Activated effector memory CD4-positive, alpha-beta T cell treated with anti-CD3 and anti-CD28 coated beads, Interleukin-2, amount 50 U/mL, for 16 hours (primary cell): Measurements from ENCODE around the gene USP27X.

Source experiments
- DNase-seq: peaks from one replicate; pipeline ENCODE4 v3.0.0-alpha.2; 2020

Gene USP27X

DNA sequence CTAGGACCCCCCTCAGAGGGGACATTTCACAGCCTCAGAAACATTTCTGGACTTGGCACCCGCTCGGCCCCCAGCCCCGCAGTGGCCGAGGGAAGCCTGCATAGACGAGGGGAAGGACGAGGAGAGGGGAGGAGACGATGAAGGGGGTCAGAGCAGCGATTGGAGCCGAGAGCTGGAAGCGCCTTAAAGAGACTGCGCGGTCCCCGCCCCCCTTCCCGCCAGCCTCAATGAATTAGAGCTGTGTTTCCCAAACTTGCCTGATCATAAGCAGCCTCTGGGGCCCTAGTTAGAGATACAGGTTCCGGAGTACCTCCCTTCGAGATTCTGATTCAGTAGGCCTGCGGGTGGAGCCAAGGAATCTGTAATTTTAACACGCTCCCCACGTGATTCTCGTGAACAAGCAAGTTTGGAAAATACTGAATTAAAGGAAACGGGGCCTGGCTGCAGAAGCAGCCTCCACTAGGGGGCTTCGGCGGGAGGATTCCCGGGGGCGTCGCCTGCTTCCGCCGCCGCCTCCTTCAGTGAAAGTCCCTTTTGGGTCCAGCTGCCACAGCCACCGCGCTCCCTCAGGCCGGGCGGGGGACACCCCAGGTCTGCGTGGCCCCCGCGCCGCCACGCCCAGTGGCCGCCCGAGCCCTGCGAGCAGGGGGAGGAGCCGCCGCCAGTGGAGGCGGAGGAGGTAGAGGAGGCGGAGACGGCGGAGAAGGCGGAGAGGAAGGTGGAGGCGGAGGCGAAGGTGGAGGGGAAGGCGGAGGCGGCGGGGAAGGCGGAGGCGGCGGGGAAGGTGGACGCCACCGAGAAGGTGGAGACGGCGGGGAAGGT is at the start of gene USP27X:
USP27X (plus strand) TSS at position 651 of the 822 bp plus-strand sequence. CDS start 824 bp downstream, outside the sequence.
- DNase-seq, result peak; percentile 91

DNA sequence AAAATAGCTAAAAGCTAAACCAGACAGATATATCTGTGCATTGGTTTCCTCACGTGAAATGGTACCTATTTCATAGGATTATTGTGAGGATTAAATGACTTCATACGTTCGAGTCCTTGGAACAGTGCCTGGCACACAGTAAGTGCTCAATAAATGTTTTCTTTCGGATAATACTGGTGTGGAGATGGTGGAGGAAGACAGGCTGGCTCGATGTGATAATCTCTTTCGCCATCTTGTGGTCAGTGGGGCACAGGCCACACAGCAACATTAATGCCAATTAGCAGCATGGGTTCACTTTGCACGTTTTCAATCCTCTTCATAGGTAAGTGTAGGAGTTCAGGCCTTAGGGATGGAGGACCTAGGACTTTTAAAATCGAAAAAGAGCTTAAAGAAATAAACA is 40.9 kb upstream of the USP27X start:
- DNase-seq, result no peak

DNA sequence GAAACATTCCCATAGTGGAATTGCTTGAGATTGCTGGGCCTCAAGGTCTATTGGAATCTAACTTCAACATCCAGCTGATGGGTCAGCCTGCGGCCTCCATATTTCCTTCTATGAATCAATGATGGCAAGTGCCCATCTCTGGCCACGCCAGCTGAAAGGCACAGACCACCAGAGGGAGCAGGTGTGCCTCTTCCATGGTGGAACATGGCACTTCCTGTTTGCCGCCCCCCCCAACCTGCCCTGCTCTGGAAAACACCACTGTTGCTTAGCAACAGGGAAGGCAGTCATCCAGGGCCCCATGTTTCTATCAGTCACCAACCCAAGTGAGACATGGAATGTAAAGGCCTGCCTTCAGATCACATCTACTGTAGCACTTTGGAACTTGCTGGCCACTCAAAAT is 38.6 kb upstream of the USP27X start:
- DNase-seq, result peak; percentile 72

DNA sequence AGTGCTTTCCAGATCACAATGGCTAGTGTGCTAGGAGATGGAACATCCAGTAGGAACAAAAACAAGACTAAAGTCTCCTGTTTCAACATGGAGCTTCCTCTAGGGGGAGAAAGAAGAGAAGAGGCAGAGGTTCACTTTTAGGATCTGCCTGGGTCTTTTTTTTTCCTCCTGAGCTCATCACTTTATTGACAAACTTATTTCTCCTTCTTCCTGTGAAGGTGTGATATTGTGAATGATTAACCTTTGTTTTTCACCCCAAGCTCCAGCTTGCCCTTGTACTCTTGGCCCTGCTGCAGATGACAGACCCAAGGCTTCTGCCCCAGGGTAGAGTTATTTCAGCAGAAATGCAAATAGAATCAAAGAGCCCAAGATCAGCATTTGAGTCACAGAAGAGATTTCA is 36.7 kb upstream of the USP27X start:
- no peak for DNase-seq

DNA sequence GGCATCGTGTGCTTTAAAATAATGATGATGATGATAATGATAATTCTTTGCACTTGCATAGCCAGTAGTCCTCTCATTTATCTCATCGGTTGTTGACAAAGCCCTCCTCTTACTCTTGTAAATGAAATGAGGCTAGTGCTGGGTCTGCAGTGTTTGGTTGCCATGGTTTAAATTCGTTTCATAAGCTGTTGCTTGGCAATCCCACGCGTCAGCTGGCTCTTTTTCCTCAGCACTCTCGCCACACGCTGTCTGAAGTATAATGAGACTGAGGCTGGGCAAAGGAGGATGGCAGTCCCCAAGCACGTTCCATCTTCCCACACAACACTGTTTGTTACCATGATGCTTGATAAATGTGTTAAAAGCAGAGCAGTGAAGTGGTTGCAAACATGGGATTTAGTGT is 34.7 kb upstream of the USP27X start:
- no peak for DNase-seq

DNA sequence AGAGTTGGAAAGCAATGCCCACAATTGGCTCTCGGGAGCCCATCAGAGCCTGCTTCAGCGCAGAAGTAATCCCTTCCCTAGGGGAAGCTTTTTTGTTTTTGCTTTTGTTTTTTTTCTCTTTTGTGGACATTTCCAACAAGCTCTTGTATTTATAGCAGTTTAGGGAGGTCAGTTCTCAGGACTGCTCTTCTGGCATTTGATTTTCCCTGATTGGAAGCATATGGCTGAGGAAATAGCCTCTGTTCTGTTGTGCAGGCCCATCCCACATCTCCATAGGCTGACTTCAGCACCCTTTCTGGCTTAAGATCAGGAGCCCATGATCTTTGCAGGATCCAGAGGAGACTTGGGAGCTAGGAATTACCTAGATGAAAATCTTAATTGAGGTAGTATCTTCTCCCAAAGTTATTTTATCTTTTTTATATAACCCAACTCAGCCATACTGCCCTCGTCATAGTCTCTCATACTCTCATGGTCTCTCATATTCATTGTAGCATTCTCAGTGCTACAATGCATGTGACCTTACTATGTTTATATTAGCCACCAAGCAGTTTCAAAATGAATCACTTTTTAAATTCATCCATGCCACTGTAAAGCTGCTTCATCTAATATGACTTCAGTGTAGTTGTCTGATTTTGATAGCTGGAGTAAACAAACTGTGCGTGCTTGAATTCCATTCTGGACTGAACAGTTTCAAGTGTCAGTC is 33.4 kb upstream of the USP27X start:
- no peak for DNase-seq

DNA sequence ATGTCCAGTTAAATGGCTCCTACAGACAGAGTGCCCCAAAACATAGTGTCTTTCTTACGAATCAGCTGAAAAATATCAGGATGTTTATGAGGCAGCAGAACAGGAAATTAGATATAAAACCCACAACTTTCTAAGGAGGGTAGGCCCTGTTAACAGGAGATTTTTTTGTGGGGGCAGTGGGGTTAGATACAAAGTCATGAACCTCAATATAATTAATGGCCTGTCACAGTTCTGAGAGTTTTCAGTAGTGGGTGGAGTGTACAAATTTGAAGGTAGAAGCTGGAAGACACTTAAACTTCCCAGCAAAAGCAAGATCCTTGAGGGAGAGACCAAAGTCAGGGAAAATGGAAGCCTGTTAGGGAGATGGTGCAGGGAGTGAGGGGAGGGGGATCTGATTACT is 32.8 kb upstream of the USP27X start:
- no peak for DNase-seq

DNA sequence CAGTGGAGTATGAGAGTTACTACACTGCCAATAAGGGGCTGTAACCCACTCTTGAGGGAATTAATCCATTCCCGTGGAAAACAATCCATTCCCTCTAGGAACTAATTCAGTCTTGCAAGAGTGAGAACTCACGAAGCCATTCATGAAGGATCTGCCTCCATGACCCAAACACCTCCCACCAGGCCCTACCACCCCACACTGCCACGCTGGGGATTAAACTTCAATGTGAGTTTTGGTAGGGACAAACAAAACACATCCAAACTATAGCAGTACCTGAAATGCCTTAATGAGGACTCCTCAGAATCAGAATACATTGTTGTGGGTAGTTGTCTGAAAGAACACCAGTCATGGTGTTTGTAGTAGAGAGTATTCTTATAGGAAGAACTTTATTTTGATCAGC is 31.0 kb upstream of the USP27X start:
- no peak for DNase-seq

DNA sequence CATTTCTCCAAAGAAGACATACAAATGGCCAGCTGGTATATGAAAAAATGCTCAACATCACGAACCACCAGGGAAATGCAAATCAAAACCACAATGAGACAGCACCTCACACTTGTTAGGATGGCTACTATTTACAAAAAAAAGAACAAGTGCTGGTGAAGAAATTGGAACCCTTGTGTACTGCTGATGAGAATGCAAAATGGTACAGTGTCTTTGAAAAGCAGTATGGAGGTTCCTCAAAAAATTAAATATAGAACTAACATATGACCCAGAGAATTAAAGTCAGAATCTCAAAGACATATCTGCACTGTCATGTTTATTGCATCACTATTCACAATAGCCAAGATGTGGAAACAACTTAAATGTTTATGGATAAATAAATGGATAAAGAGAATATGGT is 29.3 kb upstream of the USP27X start:
- no peak for DNase-seq

DNA sequence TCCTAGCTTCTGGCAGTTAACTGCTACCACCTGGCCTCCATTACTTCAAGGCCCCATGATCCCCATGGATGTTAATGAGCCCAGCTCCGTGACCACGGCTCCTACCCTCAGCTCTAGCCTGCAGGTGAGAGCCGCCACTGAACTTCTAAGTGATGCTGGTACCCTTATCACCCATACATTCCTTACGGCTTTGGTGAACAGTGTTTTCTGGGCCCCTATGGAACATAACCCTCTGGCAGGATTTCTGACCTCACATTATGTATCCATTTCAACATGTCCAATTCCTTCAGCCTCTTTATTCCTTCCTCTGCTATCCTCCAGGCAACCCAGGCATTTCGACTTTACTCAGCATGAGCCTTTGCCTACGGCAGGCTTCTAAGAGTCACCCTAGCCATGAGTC is 25.6 kb upstream of the USP27X start:
- no peak for DNase-seq

DNA sequence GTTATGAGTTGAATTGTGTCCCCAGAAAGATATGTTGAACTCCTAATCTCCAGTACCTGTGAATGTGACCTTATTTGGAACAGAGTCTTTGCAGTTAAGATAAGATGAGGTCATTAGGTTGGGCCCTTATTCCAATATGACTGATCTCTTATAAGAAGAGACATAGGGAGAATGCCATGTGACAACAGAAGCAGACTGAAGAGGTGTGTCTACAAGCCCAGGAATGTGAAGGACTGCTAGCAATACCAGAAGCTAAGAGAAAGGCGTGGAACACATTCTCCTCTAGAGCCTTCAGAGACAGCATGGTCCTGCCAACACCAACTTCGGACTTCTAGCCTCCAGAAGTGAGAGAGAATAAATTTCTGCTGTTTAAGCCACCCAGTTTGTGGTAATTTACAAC is 22.5 kb upstream of the USP27X start:
- no peak for DNase-seq

DNA sequence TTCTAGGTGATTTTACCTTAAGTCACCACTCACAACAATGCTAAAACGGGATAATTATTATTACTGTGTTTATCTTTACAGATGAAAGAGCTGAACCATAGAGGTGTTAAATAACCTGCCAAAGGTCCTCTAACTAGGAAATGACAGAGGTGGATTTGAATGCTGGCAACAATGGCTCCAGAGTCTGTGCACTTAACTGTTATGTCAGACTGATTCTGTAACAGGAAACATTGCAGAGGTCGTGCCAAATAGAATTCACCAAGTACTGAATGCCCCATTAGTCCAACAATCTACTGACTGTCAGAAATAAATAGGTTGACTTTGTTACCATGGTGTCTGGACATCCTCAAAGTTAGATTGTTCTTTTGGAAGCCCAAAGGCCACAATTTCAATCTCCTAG is 20.9 kb upstream of the USP27X start:
- DNase-seq, result no peak

DNA sequence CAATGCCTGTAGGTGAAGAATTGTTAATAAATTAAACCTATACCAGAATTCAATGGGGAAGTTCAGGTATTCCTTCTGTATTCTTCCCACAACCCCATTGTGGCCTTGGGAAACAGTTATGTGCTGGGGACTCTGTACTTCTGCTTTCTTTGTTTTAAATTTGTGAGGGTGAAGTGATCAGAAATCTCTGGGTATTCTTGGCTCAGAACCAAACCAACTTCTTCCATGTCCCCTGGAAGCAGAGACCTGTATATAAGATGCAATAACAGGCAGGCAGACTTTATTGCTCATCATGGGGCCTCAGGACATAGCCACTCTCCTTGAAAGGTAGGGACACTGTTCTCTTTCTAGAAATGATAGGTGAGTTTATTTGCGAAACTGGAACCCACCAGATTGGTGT is 19.8 kb upstream of the USP27X start:
- DNase-seq, result no peak

DNA sequence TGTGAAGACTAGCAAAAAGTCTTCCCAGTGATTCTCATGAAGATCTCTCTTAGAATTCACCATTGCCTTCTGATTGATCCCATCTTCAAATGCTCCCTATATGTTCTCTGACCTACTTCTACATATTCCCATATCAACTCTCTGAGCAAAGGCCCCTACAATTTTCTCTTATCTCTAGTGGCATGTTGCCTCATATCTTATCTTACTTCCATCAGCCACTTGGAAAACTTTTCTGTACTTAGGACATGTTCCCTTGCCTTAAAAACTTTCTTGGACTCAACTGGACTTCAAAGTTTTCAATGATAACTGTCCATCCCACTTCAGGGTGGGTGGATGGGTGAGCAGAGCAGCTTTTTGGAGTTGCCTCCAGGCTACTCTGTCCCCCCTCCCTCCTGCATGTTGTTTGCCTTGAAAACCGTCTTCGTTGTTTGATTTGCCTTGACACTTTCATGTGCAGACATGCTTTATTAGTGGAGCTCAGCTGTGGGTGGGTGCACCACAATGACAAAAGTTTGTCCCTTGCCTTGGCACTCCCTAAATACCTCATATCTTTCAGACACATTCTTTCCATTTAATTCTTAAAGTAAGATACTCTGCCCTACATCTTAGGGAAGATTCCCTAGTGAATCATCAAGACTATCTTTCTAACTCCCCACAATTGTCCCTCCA is 18.3 kb upstream of the USP27X start:
- DNase-seq, result no peak

DNA sequence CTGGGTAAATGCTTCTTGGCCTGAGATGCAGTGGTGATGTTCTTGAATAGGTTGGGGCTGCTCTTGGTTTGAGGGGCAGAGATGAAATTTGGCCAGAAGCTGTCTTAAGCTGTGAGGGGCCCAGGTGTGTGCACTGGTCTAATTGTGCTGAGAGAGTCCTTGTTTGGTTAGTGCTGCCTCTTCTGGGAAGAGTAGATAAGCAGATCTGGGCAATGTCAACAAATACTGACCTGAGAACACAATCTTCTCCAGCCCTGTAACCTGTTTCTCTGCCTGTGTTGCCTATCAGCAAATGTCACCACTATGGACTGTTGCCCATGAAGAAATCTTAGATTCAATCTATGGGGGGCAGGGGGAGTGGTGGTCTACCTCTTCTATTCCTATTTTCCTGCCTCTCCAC is 17.2 kb upstream of the USP27X start:
- DNase-seq, result no peak

DNA sequence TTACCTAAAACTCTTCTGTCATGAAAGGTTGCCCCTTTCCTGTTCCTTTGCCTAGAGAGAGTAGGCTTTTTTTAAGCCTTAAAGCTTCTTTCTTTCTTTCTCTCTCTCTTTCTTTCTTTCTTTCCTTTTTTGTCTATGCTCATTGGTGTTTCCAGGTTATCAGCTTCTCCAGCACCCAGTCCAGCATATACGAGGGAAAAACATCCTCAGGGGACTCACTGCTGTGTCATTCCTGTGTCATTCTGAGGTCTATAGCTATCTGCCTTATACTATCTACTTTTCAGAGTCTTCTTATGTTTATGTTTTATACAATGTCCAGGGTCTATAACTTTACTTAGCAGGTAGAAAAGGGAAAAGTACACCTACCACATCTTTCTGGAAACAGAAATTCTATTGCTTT is 10.5 kb upstream of the USP27X start:
- no peak for DNase-seq

DNA sequence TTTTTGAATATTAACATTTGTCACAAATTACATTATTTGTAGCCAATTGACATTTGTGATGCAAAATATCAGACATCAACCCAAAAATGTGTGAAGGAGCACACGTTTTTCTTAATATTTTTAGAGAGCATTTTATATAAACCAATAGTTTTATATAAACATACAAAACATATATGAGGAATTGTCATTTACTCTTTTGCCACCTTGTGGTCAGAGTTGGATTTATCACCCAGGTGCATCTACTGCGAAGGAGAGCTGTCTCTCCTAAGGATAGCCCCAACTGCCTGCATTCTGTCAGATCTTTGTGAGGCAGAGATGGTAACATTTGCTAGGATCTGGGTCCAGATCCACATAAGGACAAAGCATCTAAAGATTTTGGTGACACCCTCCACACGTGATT is 2.5 kb upstream of the USP27X start:
- DNase-seq, result no peak

DNA sequence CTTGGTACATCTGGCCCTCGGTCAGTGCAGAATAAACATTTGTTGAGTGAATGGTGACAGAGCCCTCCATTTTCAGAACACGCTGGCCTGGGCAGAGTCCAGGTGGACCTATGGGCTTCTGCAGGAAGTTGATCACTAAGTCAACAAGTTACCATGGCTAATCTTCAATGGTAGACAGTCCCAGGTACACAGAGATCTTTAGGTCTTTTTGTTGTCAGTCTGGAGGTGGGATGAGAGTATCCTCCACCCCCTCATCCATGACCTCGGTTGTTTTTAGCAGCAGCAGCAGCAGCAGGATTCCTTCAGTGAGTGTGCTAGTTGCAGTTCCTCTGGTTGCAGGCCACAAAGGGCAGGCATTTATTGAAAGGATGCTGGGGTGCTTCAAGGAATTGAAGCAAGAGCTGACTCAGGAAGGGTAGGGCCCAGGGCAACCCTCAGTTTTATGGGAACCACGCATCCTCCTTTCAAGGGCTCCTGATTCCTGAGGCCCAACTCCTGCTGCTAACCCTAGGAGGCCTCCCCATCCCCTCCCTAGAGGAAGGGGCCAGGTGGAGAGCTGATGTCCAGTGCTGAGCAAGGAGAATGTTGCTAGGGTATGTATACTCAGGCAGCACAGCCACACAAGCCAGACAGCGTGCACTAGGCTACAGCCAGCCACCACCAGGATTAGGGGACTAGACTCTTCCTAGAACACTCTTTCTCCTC is 1.7 kb upstream of the USP27X start:
- DNase-seq, result no peak

DNA sequence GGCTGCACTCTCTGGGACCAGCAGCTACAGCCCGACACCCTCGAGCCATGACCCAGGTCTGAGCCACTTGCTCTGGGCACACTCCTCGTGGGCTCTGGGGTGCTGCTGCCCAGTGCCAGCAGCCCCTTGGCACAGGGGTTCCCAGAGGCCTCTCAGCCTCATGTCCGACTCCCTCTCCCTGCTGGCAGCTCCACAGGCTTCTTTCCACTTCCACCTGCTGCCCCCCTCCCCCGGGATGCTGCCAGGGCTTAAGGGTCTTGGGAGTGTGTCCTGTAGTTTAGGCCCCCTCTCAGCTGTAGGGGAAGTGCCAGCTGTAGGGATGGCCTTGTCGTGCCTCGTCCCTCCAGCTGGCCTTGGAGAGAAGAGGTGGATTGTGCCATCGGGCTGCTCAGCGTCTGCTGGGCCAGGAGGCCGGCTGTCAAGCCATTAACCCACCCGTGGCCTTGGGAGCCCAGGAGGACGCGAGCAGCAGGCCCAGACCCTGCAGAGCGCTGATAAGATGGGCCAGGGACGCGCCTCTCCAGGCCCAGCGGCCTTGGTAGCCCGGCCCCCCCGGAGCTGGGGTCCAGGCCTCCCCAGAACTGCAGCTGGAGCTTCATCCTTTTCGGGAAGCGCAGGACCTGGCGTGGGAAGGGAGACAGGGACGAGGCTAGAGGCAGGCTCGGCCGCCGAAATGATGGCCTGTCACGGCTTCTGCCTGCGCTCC is 1.0 kb upstream of the USP27X start:
- no peak for DNase-seq

DNA sequence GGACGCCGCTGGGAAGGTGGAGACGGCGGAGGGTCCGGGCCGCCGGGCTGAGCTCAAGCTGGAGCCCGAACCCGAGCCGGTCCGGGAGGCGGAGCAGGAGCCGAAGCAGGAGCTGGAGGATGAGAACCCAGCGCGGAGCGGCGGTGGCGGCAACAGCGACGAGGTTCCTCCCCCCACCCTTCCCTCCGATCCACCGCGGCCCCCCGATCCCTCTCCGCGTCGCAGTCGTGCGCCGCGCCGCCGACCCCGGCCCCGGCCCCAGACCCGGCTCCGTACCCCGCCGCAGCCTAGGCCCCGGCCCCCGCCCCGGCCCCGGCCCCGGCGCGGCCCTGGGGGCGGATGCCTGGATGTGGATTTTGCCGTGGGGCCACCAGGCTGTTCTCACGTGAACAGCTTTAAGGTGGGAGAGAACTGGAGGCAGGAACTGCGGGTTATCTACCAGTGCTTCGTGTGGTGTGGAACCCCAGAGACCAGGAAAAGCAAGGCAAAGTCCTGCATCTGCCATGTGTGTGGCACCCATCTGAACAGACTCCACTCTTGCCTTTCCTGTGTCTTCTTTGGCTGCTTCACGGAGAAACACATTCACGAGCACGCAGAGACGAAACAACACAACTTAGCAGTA is 483 bp downstream of the USP27X start:
- DNase-seq, result no peak

DNA sequence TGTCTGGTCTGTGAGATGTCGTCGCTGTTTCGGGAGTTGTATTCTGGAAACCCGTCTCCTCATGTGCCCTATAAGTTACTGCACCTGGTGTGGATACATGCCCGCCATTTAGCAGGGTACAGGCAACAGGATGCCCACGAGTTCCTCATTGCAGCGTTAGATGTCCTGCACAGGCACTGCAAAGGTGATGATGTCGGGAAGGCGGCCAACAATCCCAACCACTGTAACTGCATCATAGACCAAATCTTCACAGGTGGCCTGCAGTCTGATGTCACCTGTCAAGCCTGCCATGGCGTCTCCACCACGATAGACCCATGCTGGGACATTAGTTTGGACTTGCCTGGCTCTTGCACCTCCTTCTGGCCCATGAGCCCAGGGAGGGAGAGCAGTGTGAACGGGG is 1.4 kb downstream of the USP27X start:
- DNase-seq, result no peak

DNA sequence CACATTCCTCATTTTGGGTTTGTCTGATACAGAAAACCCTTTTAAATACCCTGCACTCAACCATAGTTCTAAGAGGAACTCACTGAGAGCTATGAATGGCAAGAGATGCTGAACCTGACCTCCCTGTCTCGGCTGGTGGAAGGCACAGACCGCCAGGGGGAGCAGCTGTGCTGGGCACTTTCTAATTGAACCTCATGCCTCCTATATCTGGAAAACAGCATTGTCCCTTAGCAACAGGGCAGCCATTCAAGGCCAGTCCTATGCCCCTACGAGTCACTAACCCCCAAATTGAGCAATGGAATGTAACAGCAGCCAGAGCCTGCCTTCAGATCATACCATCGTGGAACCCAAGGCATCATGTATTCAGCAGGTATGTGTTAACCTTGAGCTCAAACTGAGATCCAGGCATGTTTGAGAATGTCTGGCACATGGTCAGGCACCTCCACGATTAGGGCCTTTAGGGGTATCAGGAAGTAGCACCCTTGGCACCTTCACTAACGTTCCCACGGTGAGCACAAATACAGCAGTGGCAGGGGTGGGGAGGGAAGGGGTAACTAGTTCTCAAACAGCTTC is 5.1 kb downstream of the USP27X start:
- DNase-seq, result peak; percentile 84
